Endodermal cell (in vitro differentiated cells): ENCODE data around the gene RIMBP2. TPM values are rescaled to one million over a fixed set of nuclear protein-coding genes. Genes with fewer than 3 reads are reported as not detected.

Source experiments
- DNase-seq: peaks from one replicate; pipeline ENCODE4 v3.0.0-alpha.2; 2017
- H3K27ac ChIP-seq: 2 replicates; pipeline ENCODE4 v1.5.1; 2013; ENCODE audit warnings: mild to moderate bottlenecking, low read depth, low read length, moderate library complexity
- H3K27me3 ChIP-seq: 2 replicates; pipeline ENCODE4 v1.6.1; 2013; ENCODE audit warnings: mild to moderate bottlenecking, low read length, moderate library complexity; ENCODE audit not compliant: insufficient read depth, control insufficient read depth, poor library complexity, severe bottlenecking
- H3K36me3 ChIP-seq: 2 replicates; pipeline ENCODE4 v1.7.0; 2013; ENCODE audit warnings: mild to moderate bottlenecking, low read length, moderate library complexity; ENCODE audit not compliant: control insufficient read depth, insufficient read depth
- H3K4me1 ChIP-seq: one replicate; pipeline ENCODE4 v1.7.0; 2013; ENCODE audit warnings: low read length; ENCODE audit not compliant: control insufficient read depth, insufficient read depth
- H3K4me3 ChIP-seq: 2 replicates; pipeline ENCODE4 v1.5.1; 2013; ENCODE audit warnings: mild to moderate bottlenecking, low read length, moderate library complexity
- H3K9ac ChIP-seq: 2 replicates; pipeline ENCODE4 v1.6.1; 2013; ENCODE audit warnings: mild to moderate bottlenecking, low read length, moderate library complexity; ENCODE audit not compliant: poor library complexity, severe bottlenecking; ENCODE audit errors: extremely low read depth
- H3K9me3 ChIP-seq: 2 replicates; pipeline ENCODE4 v1.6.1; 2013; ENCODE audit warnings: mild to moderate bottlenecking, low read length, moderate library complexity; ENCODE audit not compliant: control insufficient read depth
- H3K27ac Mint-ChIP-seq: 2 replicates; pipeline ENCODE4 v1.8.0; 2020; ENCODE audit warnings: mixed read lengths
- H3K27me3 Mint-ChIP-seq: 2 replicates; pipeline ENCODE4 v1.8.0; 2021; ENCODE audit warnings: mild to moderate bottlenecking, mixed read lengths; ENCODE audit not compliant: insufficient read depth
- H3K36me3 Mint-ChIP-seq: 2 replicates; pipeline ENCODE4 v1.8.0; 2020; ENCODE audit warnings: low read depth, mixed read lengths
- H3K4me1 Mint-ChIP-seq: 2 replicates; pipeline ENCODE4 v1.8.0; 2020; ENCODE audit warnings: mixed read lengths
- H3K4me3 Mint-ChIP-seq: 2 replicates; pipeline ENCODE4 v1.8.0; 2020; ENCODE audit warnings: mild to moderate bottlenecking, moderate library complexity, mixed read lengths
- H3K9me3 Mint-ChIP-seq: 2 replicates; pipeline ENCODE4 v1.8.0; 2020; ENCODE audit warnings: mild to moderate bottlenecking, mixed read lengths
- WGBS, 2 experiments: methylation state at CpG; one replicate each; pipeline versions ENCODE4 v1.1.5 to v1.1.7; 2013; ENCODE audit warnings: missing lambda C conversion rate in 2 of 2, mixed read lengths in 1 of 2; ENCODE audit not compliant: insufficient coverage in 1 of 2, insufficient read length in 1 of 2; 5-methylcytosine and 5-hydroxymethylcytosine counted together
- total RNA-seq, 2 donors: library from RNA; stranded (reverse); fragmentation: NEBNext Ultra II Directional in 1 of 2; extraction: Animal tissue kit (Norgen Biotek cat#: 25700) in 1 of 2; gene quantifications; 2 replicates in 1 of 2; 3 replicates in 1 of 2; pipeline ENCODE4 v1.2.1, GENCODE V29; 2021
- TF ChIP-seq, protein P1 (sequence below): fragments of 200-600 bp; sonication (generic); conservative IDR thresholded peaks from 2 replicates; pipeline ENCODE4 v1.5.0; 2021; ENCODE audit warnings: antibody characterized with exemption, mild to moderate bottlenecking

RIMBP2 gene
- total RNA-seq, 2 donors from 2014 or later, result 0.13 to 3.4 TPM

DNA sequence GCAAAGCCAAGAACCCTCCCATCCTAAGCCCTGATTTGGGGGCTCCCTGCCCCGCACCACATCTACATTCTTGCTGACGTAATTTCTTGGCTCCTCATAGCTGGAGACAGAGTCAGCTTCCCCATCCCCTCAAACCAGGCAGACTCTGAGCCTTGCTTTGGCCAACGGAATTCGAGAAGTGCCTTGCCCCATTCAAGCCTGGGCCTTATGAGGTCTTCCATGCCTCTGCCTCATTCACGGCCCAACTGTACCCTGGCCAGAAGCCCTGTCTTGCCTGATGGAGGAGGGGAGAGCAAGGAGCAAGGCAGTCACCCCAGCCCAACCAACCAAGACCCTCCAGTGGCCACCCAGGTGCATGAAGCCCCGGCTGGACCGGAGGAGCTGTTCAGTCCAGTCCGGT is 214.3 kb downstream of the RIMBP2 start:
- 93 to 94% methylated on average over 7 to 8 of the region's 8 CpGs for whole genome bisulfite sequencing, 2 experiments
- Histone ChIP-seq H3K4me3 (no peak overlapping the region), H3K9ac (no peak overlapping the region), H3K36me3 (no peaks in the 10 kb centered on the region), H3K9me3 (no peaks in the 10 kb centered on the region), H3K27ac (no peak overlapping the region), H3K27me3 (no peaks in the 10 kb centered on the region), H3K4me1 (no peaks in the 10 kb centered on the region)
- no peak for DNase-seq
- Mint-ChIP-seq H3K4me3 (no peak overlapping the region), H3K27ac (no peak overlapping the region), H3K4me1 (no peaks in the 10 kb centered on the region), H3K27me3 (peaks cover 3% of the 10 kb centered on the region), H3K36me3 (no peaks in the 10 kb centered on the region), H3K9me3 (no peaks in the 10 kb centered on the region)
- TF ChIP-seq, protein P1, sequence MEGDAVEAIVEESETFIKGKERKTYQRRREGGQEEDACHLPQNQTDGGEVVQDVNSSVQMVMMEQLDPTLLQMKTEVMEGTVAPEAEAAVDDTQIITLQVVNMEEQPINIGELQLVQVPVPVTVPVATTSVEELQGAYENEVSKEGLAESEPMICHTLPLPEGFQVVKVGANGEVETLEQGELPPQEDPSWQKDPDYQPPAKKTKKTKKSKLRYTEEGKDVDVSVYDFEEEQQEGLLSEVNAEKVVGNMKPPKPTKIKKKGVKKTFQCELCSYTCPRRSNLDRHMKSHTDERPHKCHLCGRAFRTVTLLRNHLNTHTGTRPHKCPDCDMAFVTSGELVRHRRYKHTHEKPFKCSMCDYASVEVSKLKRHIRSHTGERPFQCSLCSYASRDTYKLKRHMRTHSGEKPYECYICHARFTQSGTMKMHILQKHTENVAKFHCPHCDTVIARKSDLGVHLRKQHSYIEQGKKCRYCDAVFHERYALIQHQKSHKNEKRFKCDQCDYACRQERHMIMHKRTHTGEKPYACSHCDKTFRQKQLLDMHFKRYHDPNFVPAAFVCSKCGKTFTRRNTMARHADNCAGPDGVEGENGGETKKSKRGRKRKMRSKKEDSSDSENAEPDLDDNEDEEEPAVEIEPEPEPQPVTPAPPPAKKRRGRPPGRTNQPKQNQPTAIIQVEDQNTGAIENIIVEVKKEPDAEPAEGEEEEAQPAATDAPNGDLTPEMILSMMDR, result no peak

DNA sequence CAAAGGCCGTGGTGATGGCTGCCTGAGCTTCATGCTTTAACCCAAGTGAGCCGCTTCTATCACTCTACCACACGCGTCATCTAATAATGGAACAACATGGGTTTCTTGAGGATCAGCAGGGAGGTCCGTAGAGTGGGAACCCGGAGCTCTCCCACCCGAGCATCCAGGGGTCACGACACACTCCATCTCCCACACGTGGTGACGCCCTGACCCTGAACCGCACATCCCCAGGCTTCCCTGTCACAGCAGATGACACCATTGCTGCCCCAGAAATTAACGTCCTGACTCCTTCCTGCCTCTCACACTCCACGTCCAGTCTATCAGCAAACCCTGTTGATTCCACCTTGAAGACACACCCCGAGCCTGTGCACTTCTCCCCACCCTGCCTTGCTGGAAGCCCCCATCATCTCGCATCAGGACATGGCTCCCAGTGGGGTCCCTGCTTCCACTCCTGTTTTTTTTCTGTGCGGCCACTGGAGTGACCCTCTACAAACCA is 215.2 kb downstream of the RIMBP2 start:
- Mint-ChIP-seq H3K9me3 (no peaks in the 10 kb centered on the region), H3K36me3 (no peaks in the 10 kb centered on the region), H3K4me1 (no peaks in the 10 kb centered on the region), H3K27ac (no peak overlapping the region), H3K27me3 (peaks cover 3% of the 10 kb centered on the region), H3K4me3 (no peak overlapping the region)
- no peaks in the 10 kb centered on the region for H3K27me3 ChIP-seq
- no peaks in the 10 kb centered on the region for H3K36me3 ChIP-seq
- no peaks in the 10 kb centered on the region for H3K9me3 ChIP-seq
- TF ChIP-seq, protein P1, result no peak
- no peak for DNase-seq
- no peak overlapping the region for H3K27ac ChIP-seq
- no peaks in the 10 kb centered on the region for H3K4me1 ChIP-seq
- no peak overlapping the region for H3K4me3 ChIP-seq
- WGBS, 2 experiments, result 82 to 88% methylated on average over 9 to 16 of the region's 16 CpGs
- H3K9ac ChIP-seq, result no peak overlapping the region

DNA sequence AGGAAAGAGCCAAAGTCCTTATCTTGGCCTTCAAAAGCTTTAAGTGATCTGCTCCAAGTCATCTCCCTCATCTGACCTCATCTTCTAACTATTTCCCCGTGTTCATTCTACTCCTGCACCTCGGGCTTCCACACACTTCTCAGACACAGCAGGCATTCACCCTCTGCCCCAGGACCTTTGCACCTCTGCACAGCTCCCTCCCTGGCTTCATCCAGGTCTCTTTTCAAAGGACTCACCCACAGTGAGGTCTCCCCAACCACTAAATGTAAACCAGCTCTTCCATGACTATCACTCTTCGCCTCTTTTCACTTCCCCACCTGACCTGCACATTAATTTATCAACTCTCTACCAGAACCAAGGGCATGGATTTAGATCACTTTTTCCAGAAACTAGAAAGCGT is 216.6 kb downstream of the RIMBP2 start:
- H3K9ac ChIP-seq, result no peak overlapping the region
- Mint-ChIP-seq H3K27ac (no peak overlapping the region), H3K36me3 (no peaks in the 10 kb centered on the region), H3K27me3 (no peaks in the 10 kb centered on the region), H3K4me3 (no peak overlapping the region), H3K9me3 (no peaks in the 10 kb centered on the region), H3K4me1 (no peaks in the 10 kb centered on the region)
- no peak overlapping the region for H3K27ac ChIP-seq
- no peak overlapping the region for H3K4me3 ChIP-seq
- DNase-seq, result no peak
- H3K9me3 ChIP-seq, result no peaks in the 10 kb centered on the region
- TF ChIP-seq, protein P1, result no peak
- WGBS, 2 experiments, result 83 to 100% methylated on average over 2 to 4 of the region's 4 CpGs
- no peaks in the 10 kb centered on the region for H3K27me3 ChIP-seq
- H3K4me1 ChIP-seq, result no peaks in the 10 kb centered on the region
- no peaks in the 10 kb centered on the region for H3K36me3 ChIP-seq
